ENCODE measurements around the gene ATP11A.
"Not testable (repeated sequence)": the region's sequence is repeated elsewhere in the genome, so short reads cannot be mapped to it uniquely, and the experiment has no call there.

ATP11A gene

DNA sequence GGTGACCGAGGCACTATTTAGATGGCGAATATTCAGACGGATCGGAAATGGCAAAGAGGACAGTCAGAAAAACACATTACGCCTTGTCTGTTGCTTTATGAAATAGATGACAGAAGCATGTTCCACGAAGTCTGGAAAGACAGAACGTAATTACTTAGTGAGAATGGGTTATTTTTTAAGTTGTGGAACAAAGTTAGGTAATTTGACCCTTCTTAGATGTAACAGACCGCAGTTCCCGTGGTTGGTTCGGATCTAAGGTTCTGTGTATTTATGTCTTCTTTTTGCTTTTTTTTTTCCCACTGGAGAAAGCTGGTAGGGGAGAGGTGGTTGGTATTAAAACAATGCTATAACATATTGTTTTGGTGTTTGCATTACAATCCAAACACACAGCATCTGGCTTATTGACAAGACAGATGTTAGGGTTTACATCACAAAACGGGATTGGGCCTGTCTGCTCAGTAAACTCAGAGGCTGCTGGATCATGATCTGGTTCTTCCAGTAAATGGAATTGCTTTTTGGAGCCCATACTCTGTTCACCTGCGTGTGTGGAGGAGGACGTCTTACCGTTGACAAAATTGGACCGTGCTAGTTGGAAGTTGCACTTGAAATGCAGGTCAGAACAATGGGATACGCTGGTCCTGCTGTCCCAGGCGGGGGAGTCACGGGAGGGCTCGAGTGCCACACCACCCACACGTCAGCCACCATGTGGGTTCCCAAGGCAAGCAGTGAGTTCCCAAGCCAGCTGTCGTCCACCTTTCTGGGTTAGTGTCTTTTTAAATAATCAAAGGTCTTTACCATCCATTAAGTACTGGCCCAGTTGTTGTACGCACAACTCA, 13.8 kb downstream of the ATP11A start:
- H3K27ac ChIP-seq (ENCODE audit: low read depth, low read length): peak overlapping the region; percentile 2
- no peak overlapping the region for H3K4me3 ChIP-seq (ENCODE audit: low read depth, low read length)
- H3K9me3 ChIP-seq (ENCODE audit: control insufficient read depth, insufficient read depth, low read length): no peaks in the 10 kb centered on the region
- no peaks in the 10 kb centered on the region for H3K36me3 ChIP-seq (ENCODE audit: control insufficient read depth, insufficient read depth, low read length)
- peaks cover 34% of the 10 kb centered on the region for H3K4me1 ChIP-seq (ENCODE audit: control insufficient read depth, insufficient read depth, low read length)
- no peaks in the 10 kb centered on the region for H3K27me3 ChIP-seq (ENCODE audit: control insufficient read depth, insufficient read depth, low read length)
- no peak overlapping the region for H3K9ac ChIP-seq (ENCODE audit: low read depth, low read length)

GRCh38 chr13:112704308-112705145, 14.7 kb downstream of the ATP11A start:
- no peaks in the 10 kb centered on the region for H3K27me3 ChIP-seq (ENCODE audit: control insufficient read depth, insufficient read depth, low read length)
- H3K27ac ChIP-seq (ENCODE audit: low read depth, low read length): no peak overlapping the region
- H3K9me3 ChIP-seq (ENCODE audit: control insufficient read depth, insufficient read depth, low read length): no peaks in the 10 kb centered on the region
- H3K36me3 ChIP-seq (ENCODE audit: control insufficient read depth, insufficient read depth, low read length): no peaks in the 10 kb centered on the region
- no peak overlapping the region for H3K9ac ChIP-seq (ENCODE audit: low read depth, low read length)
- no peak overlapping the region for H3K4me3 ChIP-seq (ENCODE audit: low read depth, low read length)
- peaks cover 34% of the 10 kb centered on the region for H3K4me1 ChIP-seq (ENCODE audit: control insufficient read depth, insufficient read depth, low read length)

DNA sequence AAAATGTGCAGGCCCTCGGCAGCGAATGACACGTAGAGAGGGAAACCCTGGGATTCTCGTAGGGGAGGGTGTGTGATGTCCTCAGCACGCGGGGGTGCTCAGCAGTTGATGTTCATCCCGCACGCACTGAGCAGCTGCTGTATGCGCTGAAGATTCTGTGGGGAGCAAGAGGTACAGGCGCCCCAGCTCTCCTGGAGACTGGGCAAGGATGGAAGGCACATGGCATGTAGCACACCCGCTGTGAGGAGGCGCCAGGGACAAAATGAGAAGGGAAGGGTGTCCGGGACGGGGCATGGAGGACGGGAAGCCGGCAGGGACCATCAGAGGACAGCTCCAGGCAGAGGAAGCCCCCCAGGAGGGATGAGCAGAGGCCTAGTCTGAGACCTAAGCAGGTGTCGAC, 15.4 kb downstream of the ATP11A start:
- H3K36me3 ChIP-seq (ENCODE audit: control insufficient read depth, insufficient read depth, low read length): no peaks in the 10 kb centered on the region
- no peaks in the 10 kb centered on the region for H3K27me3 ChIP-seq (ENCODE audit: control insufficient read depth, insufficient read depth, low read length)
- H3K9me3 ChIP-seq (ENCODE audit: control insufficient read depth, insufficient read depth, low read length): no peaks in the 10 kb centered on the region
- H3K4me3 ChIP-seq (ENCODE audit: low read depth, low read length): no peak overlapping the region
- peaks cover 40% of the 10 kb centered on the region for H3K4me1 ChIP-seq (ENCODE audit: control insufficient read depth, insufficient read depth, low read length)
- H3K9ac ChIP-seq (ENCODE audit: low read depth, low read length): no peak overlapping the region
- no peak overlapping the region for H3K27ac ChIP-seq (ENCODE audit: low read depth, low read length)

- H3K27me3 ChIP-seq (ENCODE audit: control insufficient read depth, insufficient read depth, low read length): no peaks in the 10 kb centered on the region
- H3K27ac ChIP-seq (ENCODE audit: low read depth, low read length): no peak overlapping the region
- no peaks in the 10 kb centered on the region for H3K9me3 ChIP-seq (ENCODE audit: control insufficient read depth, insufficient read depth, low read length)
- H3K4me3 ChIP-seq (ENCODE audit: low read depth, low read length): no peak overlapping the region
- no peak overlapping the region for H3K9ac ChIP-seq (ENCODE audit: low read depth, low read length)
- peaks cover 46% of the 10 kb centered on the region for H3K4me1 ChIP-seq (ENCODE audit: control insufficient read depth, insufficient read depth, low read length)
- no peaks in the 10 kb centered on the region for H3K36me3 ChIP-seq (ENCODE audit: control insufficient read depth, insufficient read depth, low read length)
Measured at GRCh38 chr13:112706171-112706570, 16.3 kb downstream of the ATP11A start.

- H3K9me3 ChIP-seq (ENCODE audit: control insufficient read depth, insufficient read depth, low read length): no peaks in the 10 kb centered on the region
- H3K4me3 ChIP-seq (ENCODE audit: low read depth, low read length): no peak overlapping the region
- H3K27me3 ChIP-seq (ENCODE audit: control insufficient read depth, insufficient read depth, low read length): no peaks in the 10 kb centered on the region
- peaks cover 50% of the 10 kb centered on the region for H3K4me1 ChIP-seq (ENCODE audit: control insufficient read depth, insufficient read depth, low read length)
- H3K9ac ChIP-seq (ENCODE audit: low read depth, low read length): no peak overlapping the region
- H3K27ac ChIP-seq (ENCODE audit: low read depth, low read length): no peak overlapping the region
- no peaks in the 10 kb centered on the region for H3K36me3 ChIP-seq (ENCODE audit: control insufficient read depth, insufficient read depth, low read length)
Measured at GRCh38 chr13:112708560-112709240, 18.9 kb downstream of the ATP11A start.

DNA sequence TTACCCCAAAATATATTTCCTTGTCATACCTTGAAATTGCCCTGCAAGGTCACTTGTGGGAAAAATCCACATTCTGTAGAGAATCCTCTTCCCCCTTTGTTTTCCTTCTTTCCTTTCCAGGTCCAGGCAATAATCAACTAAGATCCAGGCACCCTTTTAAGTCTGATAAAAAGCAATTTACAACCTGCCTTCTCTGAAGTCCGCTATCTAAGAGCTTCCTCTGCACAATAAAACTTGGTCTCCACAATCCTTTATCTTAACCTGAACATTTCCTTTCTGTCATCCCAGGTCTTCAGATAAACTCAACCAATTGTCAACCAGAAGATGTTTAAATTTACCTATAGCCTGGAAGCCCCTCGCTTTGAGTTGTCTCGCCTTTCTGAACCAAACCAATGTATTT, 19.5 kb downstream of the ATP11A start:
- not testable (repeated sequence) for H3K4me3 ChIP-seq (ENCODE audit: low read depth, low read length); H3K9me3 ChIP-seq (ENCODE audit: control insufficient read depth, insufficient read depth, low read length); H3K36me3 ChIP-seq (ENCODE audit: control insufficient read depth, insufficient read depth, low read length)

DNA sequence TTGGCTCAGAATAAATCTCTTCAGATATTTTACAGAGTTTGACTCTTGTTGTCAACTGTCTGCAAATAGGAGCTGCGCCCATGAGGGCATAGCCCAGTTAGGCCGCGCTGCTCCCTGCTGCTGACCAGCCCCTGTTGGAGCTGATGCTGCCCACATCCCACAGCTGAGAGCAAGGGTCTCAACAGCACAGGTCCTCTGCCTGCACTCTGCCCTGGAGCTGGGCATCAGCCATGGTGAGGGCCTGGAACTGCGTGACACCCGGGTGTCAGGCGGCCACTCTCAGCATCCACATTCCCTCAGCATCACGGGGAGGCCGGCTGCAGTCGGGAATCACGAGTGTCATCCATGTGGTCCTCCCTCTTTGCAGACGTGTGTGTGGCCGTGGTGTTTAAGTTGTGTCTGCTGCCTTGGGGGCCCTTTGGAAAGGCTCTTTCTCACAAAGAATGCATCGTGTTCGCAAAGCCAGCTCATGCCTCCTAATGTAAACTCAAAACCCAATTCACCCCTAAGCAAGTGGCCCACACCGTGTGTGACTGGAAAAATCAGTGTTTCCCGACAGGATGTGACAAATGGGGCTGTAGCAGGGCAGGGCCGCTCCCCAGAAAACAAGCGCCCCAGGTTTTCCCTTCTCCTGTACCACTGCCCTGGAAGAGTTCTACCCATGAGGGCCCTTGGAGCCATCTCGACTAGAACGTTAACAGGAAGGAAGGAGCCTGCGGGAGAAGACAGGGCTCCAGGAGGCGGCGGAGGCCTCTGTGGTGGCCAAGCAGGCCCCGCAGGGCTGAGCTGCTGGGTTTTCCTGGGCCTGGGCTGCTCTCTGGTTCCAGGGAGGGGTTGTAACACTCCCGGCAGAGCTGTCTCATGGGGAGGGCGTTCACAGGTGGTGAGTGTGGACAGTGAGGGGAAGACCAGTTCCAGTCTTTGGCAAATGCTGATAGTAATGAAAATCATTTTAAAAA, 20.3 kb downstream of the ATP11A start:
- H3K9ac ChIP-seq (ENCODE audit: low read depth, low read length): no peak overlapping the region
- H3K4me1 ChIP-seq (ENCODE audit: control insufficient read depth, insufficient read depth, low read length): peaks cover 42% of the 10 kb centered on the region
- H3K27me3 ChIP-seq (ENCODE audit: control insufficient read depth, insufficient read depth, low read length): no peaks in the 10 kb centered on the region
- peak overlapping the region; percentile 45 for H3K27ac ChIP-seq (ENCODE audit: low read depth, low read length)
- H3K36me3 ChIP-seq (ENCODE audit: control insufficient read depth, insufficient read depth, low read length): no peaks in the 10 kb centered on the region
- no peak overlapping the region for H3K4me3 ChIP-seq (ENCODE audit: low read depth, low read length)
- no peaks in the 10 kb centered on the region for H3K9me3 ChIP-seq (ENCODE audit: control insufficient read depth, insufficient read depth, low read length)

More for the DNA sequence above, 19.5 kb downstream of the ATP11A start:
- H3K9ac ChIP-seq (ENCODE audit: low read depth, low read length); H3K27ac ChIP-seq (ENCODE audit: low read depth, low read length); H3K27me3 ChIP-seq (ENCODE audit: control insufficient read depth, insufficient read depth, low read length): not testable (repeated sequence)
- peaks cover 44% of the 10 kb centered on the region for H3K4me1 ChIP-seq (ENCODE audit: control insufficient read depth, insufficient read depth, low read length)

GRCh38 chr13:112710855-112711527, 21.2 kb downstream of the ATP11A start:
- H3K4me1 ChIP-seq (ENCODE audit: control insufficient read depth, insufficient read depth, low read length): peaks cover 42% of the 10 kb centered on the region
- H3K4me3 ChIP-seq (ENCODE audit: low read depth, low read length): no peak overlapping the region
- peak overlapping the region; percentile 93 for H3K27ac ChIP-seq (ENCODE audit: low read depth, low read length)
- H3K36me3 ChIP-seq (ENCODE audit: control insufficient read depth, insufficient read depth, low read length): no peaks in the 10 kb centered on the region
- H3K9ac ChIP-seq (ENCODE audit: low read depth, low read length): no peak overlapping the region
- no peaks in the 10 kb centered on the region for H3K9me3 ChIP-seq (ENCODE audit: control insufficient read depth, insufficient read depth, low read length)
- no peaks in the 10 kb centered on the region for H3K27me3 ChIP-seq (ENCODE audit: control insufficient read depth, insufficient read depth, low read length)

GRCh38 chr13:112711528-112712265, 21.9 kb downstream of the ATP11A start:
- Histone ChIP-seq H3K36me3 (ENCODE audit: control insufficient read depth, insufficient read depth, low read length) (no peaks in the 10 kb centered on the region), H3K4me3 (ENCODE audit: low read depth, low read length) (0 out of 2 replicates have a peak overlapping the region, but pooled peaks have one; percentile 39), H3K9me3 (ENCODE audit: control insufficient read depth, insufficient read depth, low read length) (no peaks in the 10 kb centered on the region), H3K9ac (ENCODE audit: low read depth, low read length) (peak overlapping the region; percentile 0; the same call in 1 of the 2 replicates), H3K4me1 (ENCODE audit: control insufficient read depth, insufficient read depth, low read length) (peaks cover 46% of the 10 kb centered on the region), H3K27ac (ENCODE audit: low read depth, low read length) (peak overlapping the region; percentile 93), H3K27me3 (ENCODE audit: control insufficient read depth, insufficient read depth, low read length) (no peaks in the 10 kb centered on the region)
